ENCODE data around the gene SERPINE1. TPM values are rescaled to one million over a fixed set of nuclear protein-coding genes. Genes with fewer than 3 reads are reported as not detected.

Gene SERPINE1
- total and polyA plus RNA-seq, 2 of the 13 experiments (the other 11 are each of a cell fraction or from before 2014, with no cell fraction given) = 21.2 to 1,576 TPM

GRCh38 chr7:101104193-101104713 lies 22.7 kb upstream of the SERPINE1 start (continued):
- TF ChIP-seq ZBTB20 (CRISPR knock-in tag; IDR thresholded peaks at IDR 0.05; ENCODE audit: borderline replicate concordance, low read depth) (no peak), ZNF282 (IDR thresholded peaks at IDR 0.05; ENCODE audit: partially characterized antibody) (no peak), PITX1 (CRISPR knock-in tag; IDR thresholded peaks at IDR 0.05) (peak; percentile 52), ZNF660 (CRISPR knock-in tag; IDR thresholded peaks at IDR 0.05; ENCODE audit: borderline replicate concordance, low read depth) (no peak), IRF2 (CRISPR knock-in tag; IDR thresholded peaks at IDR 0.05) (no peak), CREB1 (IDR thresholded peaks at IDR 0.05) (no peak), CREB1 (CRISPR knock-in tag; IDR thresholded peaks at IDR 0.05) (no peak), PAXIP1 (CRISPR knock-in tag; conservative IDR thresholded peaks at IDR 0.05) (0 out of 2 replicates have a peak, but pooled peaks have one; percentile 21), MED13 (CRISPR knock-in tag; IDR thresholded peaks at IDR 0.05) (no peak), ZFP1 (CRISPR knock-in tag; IDR thresholded peaks at IDR 0.05) (no peak), ZNF451 (CRISPR knock-in tag; IDR thresholded peaks at IDR 0.05) (no peak), ZMAT5 (CRISPR knock-in tag; IDR thresholded peaks at IDR 0.05; ENCODE audit: borderline replicate concordance, low read depth) (no peak), ZNF484 (CRISPR knock-in tag; IDR thresholded peaks at IDR 0.05; ENCODE audit: borderline replicate concordance, low read depth) (no peak), ZNF589 (CRISPR knock-in tag; conservative IDR thresholded peaks at IDR 0.05) (no peak), GTF3A (CRISPR knock-in tag; conservative IDR thresholded peaks at IDR 0.05) (no peak), ZFP36 (IDR thresholded peaks at IDR 0.05; ENCODE audit: borderline replicate concordance, low read depth, low read length, partially characterized antibody) (no peak), RBM39 (IDR thresholded peaks at IDR 0.05; ENCODE audit: low read depth, low read length, poor library complexity, severe bottlenecking) (no peak), ZNF33A (CRISPR knock-in tag; IDR thresholded peaks at IDR 0.05; ENCODE audit: borderline replicate concordance) (no peak), ZNF891 (CRISPR knock-in tag; IDR thresholded peaks at IDR 0.05) (no peak), ARNT (IDR thresholded peaks at IDR 0.05) (no peak), GABPA (IDR thresholded peaks at IDR 0.05; ENCODE audit: low read depth, low read length) (no peak), GABPA (CRISPR knock-in tag; IDR thresholded peaks at IDR 0.05; ENCODE audit: low read depth) (no peak; the same call in 1 of the 2 replicates)
- TF ChIP-seq, protein P1, sequence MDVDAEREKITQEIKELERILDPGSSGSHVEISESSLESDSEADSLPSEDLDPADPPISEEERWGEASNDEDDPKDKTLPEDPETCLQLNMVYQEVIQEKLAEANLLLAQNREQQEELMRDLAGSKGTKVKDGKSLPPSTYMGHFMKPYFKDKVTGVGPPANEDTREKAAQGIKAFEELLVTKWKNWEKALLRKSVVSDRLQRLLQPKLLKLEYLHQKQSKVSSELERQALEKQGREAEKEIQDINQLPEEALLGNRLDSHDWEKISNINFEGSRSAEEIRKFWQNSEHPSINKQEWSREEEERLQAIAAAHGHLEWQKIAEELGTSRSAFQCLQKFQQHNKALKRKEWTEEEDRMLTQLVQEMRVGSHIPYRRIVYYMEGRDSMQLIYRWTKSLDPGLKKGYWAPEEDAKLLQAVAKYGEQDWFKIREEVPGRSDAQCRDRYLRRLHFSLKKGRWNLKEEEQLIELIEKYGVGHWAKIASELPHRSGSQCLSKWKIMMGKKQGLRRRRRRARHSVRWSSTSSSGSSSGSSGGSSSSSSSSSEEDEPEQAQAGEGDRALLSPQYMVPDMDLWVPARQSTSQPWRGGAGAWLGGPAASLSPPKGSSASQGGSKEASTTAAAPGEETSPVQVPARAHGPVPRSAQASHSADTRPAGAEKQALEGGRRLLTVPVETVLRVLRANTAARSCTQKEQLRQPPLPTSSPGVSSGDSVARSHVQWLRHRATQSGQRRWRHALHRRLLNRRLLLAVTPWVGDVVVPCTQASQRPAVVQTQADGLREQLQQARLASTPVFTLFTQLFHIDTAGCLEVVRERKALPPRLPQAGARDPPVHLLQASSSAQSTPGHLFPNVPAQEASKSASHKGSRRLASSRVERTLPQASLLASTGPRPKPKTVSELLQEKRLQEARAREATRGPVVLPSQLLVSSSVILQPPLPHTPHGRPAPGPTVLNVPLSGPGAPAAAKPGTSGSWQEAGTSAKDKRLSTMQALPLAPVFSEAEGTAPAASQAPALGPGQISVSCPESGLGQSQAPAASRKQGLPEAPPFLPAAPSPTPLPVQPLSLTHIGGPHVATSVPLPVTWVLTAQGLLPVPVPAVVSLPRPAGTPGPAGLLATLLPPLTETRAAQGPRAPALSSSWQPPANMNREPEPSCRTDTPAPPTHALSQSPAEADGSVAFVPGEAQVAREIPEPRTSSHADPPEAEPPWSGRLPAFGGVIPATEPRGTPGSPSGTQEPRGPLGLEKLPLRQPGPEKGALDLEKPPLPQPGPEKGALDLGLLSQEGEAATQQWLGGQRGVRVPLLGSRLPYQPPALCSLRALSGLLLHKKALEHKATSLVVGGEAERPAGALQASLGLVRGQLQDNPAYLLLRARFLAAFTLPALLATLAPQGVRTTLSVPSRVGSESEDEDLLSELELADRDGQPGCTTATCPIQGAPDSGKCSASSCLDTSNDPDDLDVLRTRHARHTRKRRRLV (CRISPR knock-in tag; IDR thresholded peaks at IDR 0.05) = no peak

All from HepG2 (cell line).